ENCODE measurements around the gene ERO1B.

ERO1B gene

GRCh38 chr1:236176337-236177336, 105.1 kb downstream of the ERO1B start:
- no peak for FAIRE-seq

- FAIRE-seq, result no peak
These were observed 106.0 kb downstream of the ERO1B start for GRCh38 chr1:236175642-236176336.

- FAIRE-seq, result no peak
These were observed 108.5 kb downstream of the ERO1B start for GRCh38 chr1:236173174-236173767.

- FAIRE-seq, result no peak
These were observed 109.6 kb downstream of the ERO1B start for GRCh38 chr1:236172041-236172579.

GRCh38 chr1:236168716-236169429, 112.9 kb downstream of the ERO1B start:
- no peak for FAIRE-seq

- no peak for FAIRE-seq
These were observed 114.2 kb downstream of the ERO1B start for GRCh38 chr1:236167578-236167977.

- no peak for FAIRE-seq
These were observed 114.6 kb downstream of the ERO1B start for GRCh38 chr1:236167154-236167553.

GRCh38 chr1:236166041-236166440, 115.7 kb downstream of the ERO1B start:
- no peak for FAIRE-seq
